T-cell (primary cell): ENCODE data around the gene FOXRED2. TPM values are rescaled to one million over a fixed set of nuclear protein-coding genes. Genes with fewer than 3 reads are reported as not detected.

Source experiments
- ATAC-seq, 4 experiments: fragments of 200-7000 bp in 3 of 4; fragments of 150-1000 bp in 1 of 4; cut with Tn5 transposase; replicated peaks in 1 of 4; 1 replicate in 3 of 4; 2 replicates in 1 of 4; pipeline ENCODE4 v1.10.0; 2021; ENCODE audit warnings: moderate library complexity in 3 of 4, mild to moderate bottlenecking in 2 of 4, moderate number of reproducible peaks in 1 of 4
- CTCF ChIA-PET, 2 donors: fragments of 300-600 bp; sonication (Branson Sonifier 250); formaldehyde crosslinking; loops; one replicate each; lab custom pipeline; 2022; ENCODE audit warnings: antibody characterized with exemption in 2 of 2; lab: Charles Lee
- POLR2A ChIA-PET, 2 donors: fragments of 300-600 bp; sonication (Branson Sonifier 250); formaldehyde crosslinking; loops; one replicate each; lab custom pipeline; 2022; ENCODE audit warnings: antibody characterized with exemption in 2 of 2; lab: Charles Lee
- DNase-seq, 35 experiments: peaks; one replicate each; pipeline versions ENCODE4 v3.0.0 to v3.0.0-alpha.2; 2013 to 2023
- H3K27ac ChIP-seq: one replicate; pipeline ENCODE4 v1.5.1; 2013; ENCODE audit warnings: low read length
- H3K27me3 ChIP-seq, 2 experiments: replicated peaks in 1 of 2; 1 replicate in 1 of 2; 2 replicates in 1 of 2; pipeline versions ENCODE4 v1.6.1 to v1.7.0; 2013; ENCODE audit warnings: low read length in 1 of 2, mixed read lengths in 1 of 2; ENCODE audit not compliant: control insufficient read depth in 2 of 2, insufficient read depth in 2 of 2; ENCODE audit errors: extremely low read depth in 1 of 2
- H3K36me3 ChIP-seq, 2 donors: 1 replicate in 1 of 2; 2 replicates in 1 of 2; pipeline versions ENCODE4 v1.6.1 to v1.7.0; 2013; ENCODE audit warnings: low read length in 1 of 2; ENCODE audit not compliant: control insufficient read depth in 2 of 2, insufficient read depth in 1 of 2; ENCODE audit errors: extremely low read depth in 1 of 2
- H3K4me1 ChIP-seq, 2 experiments: 1 replicate in 1 of 2; 2 replicates in 1 of 2; pipeline versions ENCODE4 v1.6.1 to v1.7.0; 2013; ENCODE audit warnings: low read length in 2 of 2, mixed read lengths in 1 of 2; ENCODE audit not compliant: insufficient read depth in 2 of 2, control insufficient read depth in 1 of 2; ENCODE audit errors: extremely low read depth in 1 of 2
- H3K4me3 ChIP-seq, 2 donors: 1 replicate in 1 of 2; 2 replicates in 1 of 2; pipeline versions ENCODE4 v1.5.1 to v1.7.0; 2013; ENCODE audit warnings: mild to moderate bottlenecking in 2 of 2, low read length in 1 of 2, moderate library complexity in 1 of 2; ENCODE audit not compliant: control insufficient read depth in 1 of 2; ENCODE audit errors: extremely low read depth in 1 of 2
- H3K9me3 ChIP-seq: 2 replicates; pipeline ENCODE4 v1.7.0; 2013
- H3K27ac Mint-ChIP-seq, 2 donors: one replicate each; pipeline ENCODE4 v1.8.0; 2020 to 2021; ENCODE audit warnings: mild to moderate bottlenecking in 2 of 2, mixed read lengths in 2 of 2
- H3K27me3 Mint-ChIP-seq, 2 donors: one replicate each; pipeline ENCODE4 v1.8.0; 2021 to 2022; ENCODE audit warnings: mixed read lengths in 2 of 2
- H3K36me3 Mint-ChIP-seq: one replicate; pipeline ENCODE4 v1.8.0; 2021; ENCODE audit warnings: mixed read lengths
- H3K4me1 Mint-ChIP-seq, 3 donors: one replicate each; pipeline ENCODE4 v1.8.0; 2020 to 2022; ENCODE audit warnings: mixed read lengths in 3 of 3, mild to moderate bottlenecking in 1 of 3
- H3K4me3 Mint-ChIP-seq, 3 donors: one replicate each; pipeline ENCODE4 v1.8.0; 2020 to 2022; ENCODE audit warnings: mild to moderate bottlenecking in 3 of 3, mixed read lengths in 3 of 3, moderate library complexity in 3 of 3
- H3K9me3 Mint-ChIP-seq, 3 donors: one replicate each; pipeline ENCODE4 v1.8.0; 2020 to 2022; ENCODE audit warnings: mixed read lengths in 3 of 3
- WGBS: methylation state at CpG from one replicate; pipeline ENCODE4 v1.1.5; 2013; ENCODE audit warnings: missing lambda C conversion rate; ENCODE audit not compliant: insufficient coverage; 5-methylcytosine and 5-hydroxymethylcytosine counted together
- total RNA-seq, 35 experiments: library from RNA in 6 of 35; stranded (reverse) in 6 of 35; fragments of 120-200 nt in 1 of 35; gene quantifications; one replicate each; pipeline versions ENCODE4 v1.2.1 to v1.2.4 and lab custom pipeline; 2013 to 2026

FOXRED2 gene
- total RNA-seq, 5 donors from 2014 or later (not counting 1 experiment from before 2014, with no cell fraction given), result 1.7 to 5.0 (median 3.2) TPM

DNA sequence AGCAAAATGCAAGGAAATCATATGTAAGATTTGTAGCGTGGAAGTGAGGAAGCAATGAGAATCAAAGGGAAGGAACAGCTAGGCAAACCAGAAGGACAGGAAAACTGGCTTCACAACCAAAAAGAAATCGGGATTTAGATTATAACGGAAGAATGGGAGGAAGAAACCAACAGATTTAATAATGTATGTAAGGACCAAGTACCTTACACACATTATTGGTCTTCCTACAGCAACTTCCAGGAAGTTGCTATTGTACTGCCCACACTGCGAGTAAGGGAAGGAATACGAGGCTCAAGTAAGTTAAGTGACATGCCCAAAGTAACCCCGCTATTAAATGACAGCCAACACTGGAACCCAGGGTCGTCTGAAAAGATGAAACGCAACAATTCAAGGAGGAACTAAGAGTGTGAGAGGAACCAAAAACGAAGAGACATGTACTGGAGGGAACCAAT is 25.9 kb downstream of the FOXRED2 start:
- Mint-ChIP-seq H3K4me1 (peaks cover 13 to 23% (median 23%) of the 10 kb centered on the region in 3 donors), H3K4me3 (peak overlapping the region; percentile 86 to 97 (median 89)), H3K36me3 (peaks cover 10% of the 10 kb centered on the region), H3K27ac (peak overlapping the region; percentile 91 to 92), H3K9me3 (no peaks in the 10 kb centered on the region), H3K27me3 (no peaks in the 10 kb centered on the region)
- peaks cover 7 to 26% of the 10 kb centered on the region in 2 experiments for H3K4me1 ChIP-seq
- ChIA-PET POLR2A (interaction anchor here (0.6 to 1.0 kb wide), 2 partner anchors 116 to 200 kb away, joined by 3 read pairs; no protein-coding TSS in a partner anchor), CTCF (interaction anchor here in 1 of 2 donors (0.7 to 1.0 kb wide), 3 partner anchors 9 to 189 kb away, joined by 3 to 4 read pairs (median 4); no protein-coding TSS in a partner anchor)
- peaks cover 12 to 36% of the 10 kb centered on the region in 2 donors for H3K36me3 ChIP-seq
- no peaks in the 10 kb centered on the region for H3K9me3 ChIP-seq
- H3K27ac ChIP-seq, result peak overlapping the region; percentile 96
- H3K4me3 ChIP-seq, result peak overlapping the region; percentile 75 to 85
- H3K27me3 ChIP-seq, result no peaks in the 10 kb centered on the region
- DNase-seq, result no peak
- ATAC-seq, result peak in 1 of 4 experiments; percentile 0
- WGBS, result 0% methylated on average over 3 of the region's 9 CpGs

DNA sequence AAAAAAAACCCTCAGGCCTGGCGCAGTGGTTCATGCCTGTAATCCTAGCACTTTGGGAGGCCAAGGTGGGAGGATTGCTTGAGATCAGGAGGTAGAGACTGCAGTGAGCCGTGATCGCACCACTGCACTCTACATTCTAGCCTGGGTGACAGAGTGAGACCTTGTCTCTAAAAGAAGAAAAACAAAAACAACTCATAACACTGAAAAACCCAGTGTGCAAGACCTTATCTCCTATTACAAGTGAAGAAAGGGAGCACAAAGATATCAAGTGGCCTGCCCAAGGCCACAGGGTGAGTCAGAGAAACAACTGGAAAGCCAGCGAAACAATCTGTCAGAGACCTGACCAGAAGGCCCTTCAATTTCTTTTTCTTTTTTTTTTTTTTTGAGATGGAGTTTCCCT is 27.9 kb downstream of the FOXRED2 start:
- ChIA-PET POLR2A (no interaction called here), CTCF (no interaction called here)
- Mint-ChIP-seq H3K27me3 (no peaks in the 10 kb centered on the region), H3K4me1 (peaks cover 13 to 23% (median 23%) of the 10 kb centered on the region in 3 donors), H3K27ac (no peak overlapping the region), H3K36me3 (peaks cover 23% of the 10 kb centered on the region), H3K9me3 (no peaks in the 10 kb centered on the region), H3K4me3 (no peak overlapping the region)
- no peaks in the 10 kb centered on the region for H3K9me3 ChIP-seq
- peaks cover 24 to 56% of the 10 kb centered on the region in 2 donors for H3K36me3 ChIP-seq
- H3K27ac ChIP-seq, result no peak overlapping the region
- WGBS, result no CpG with 5 or more reads among the region's 4 CpGs
- peaks cover 7 to 26% of the 10 kb centered on the region in 2 experiments for H3K4me1 ChIP-seq
- no peak for DNase-seq
- no peak for ATAC-seq
- H3K4me3 ChIP-seq, result no peak overlapping the region
- H3K27me3 ChIP-seq, result no peaks in the 10 kb centered on the region

DNA sequence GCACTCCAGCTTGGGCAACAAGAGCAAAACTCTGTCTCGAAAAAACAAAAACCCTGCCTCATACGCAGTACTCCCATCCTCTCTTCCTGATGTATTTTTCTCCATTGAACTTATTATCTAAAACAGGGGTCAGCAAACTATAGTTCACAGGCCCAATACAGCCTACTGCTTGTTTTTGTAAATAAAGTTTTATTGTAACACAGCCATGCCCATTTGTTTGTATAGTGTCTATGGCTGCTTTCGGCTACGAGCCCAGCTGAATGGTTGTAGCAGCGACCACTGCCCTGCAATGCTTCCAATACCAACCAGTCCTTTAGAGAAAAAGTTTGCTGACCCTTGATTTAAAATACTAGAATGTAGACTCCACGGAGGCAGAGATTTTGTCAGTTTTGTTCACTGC is 31.5 kb downstream of the FOXRED2 start:
- no peak overlapping the region for H3K27ac Mint-ChIP-seq
- H3K36me3 Mint-ChIP-seq, result peaks cover 33% of the 10 kb centered on the region

GRCh38 chr22:36472689-36473088 is 34.2 kb downstream of the FOXRED2 start:
- ATAC-seq (no peak), DNase-seq (no peak)
- Mint-ChIP-seq H3K36me3 (peaks cover 30% of the 10 kb centered on the region), H3K4me3 (no peak overlapping the region), H3K9me3 (no peaks in the 10 kb centered on the region), H3K27ac (no peak overlapping the region), H3K27me3 (no peaks in the 10 kb centered on the region), H3K4me1 (peaks cover 8 to 11% (median 11%) of the 10 kb centered on the region in 3 donors)
- Histone ChIP-seq H3K4me1 (peaks cover 0 to 9% of the 10 kb centered on the region in 2 experiments), H3K36me3 (peaks cover 31 to 58% of the 10 kb centered on the region in 2 donors), H3K4me3 (no peak overlapping the region), H3K27ac (no peak overlapping the region), H3K27me3 (no peaks in the 10 kb centered on the region), H3K9me3 (no peaks in the 10 kb centered on the region)
- CTCF ChIA-PET, result no interaction called here
- POLR2A ChIA-PET, result no interaction called here
- WGBS, result 92% methylated on average over 7 of the region's 13 CpGs

More for the DNA sequence above, 31.5 kb downstream of the FOXRED2 start:
- peaks cover 4 to 8% (median 5%) of the 10 kb centered on the region in 3 donors for H3K4me1 Mint-ChIP-seq
- Histone ChIP-seq H3K4me1 (peaks cover 0 to 12% of the 10 kb centered on the region in 2 experiments), H3K27me3 (no peaks in the 10 kb centered on the region), H3K4me3 (no peak overlapping the region), H3K9me3 (no peaks in the 10 kb centered on the region), H3K27ac (no peak overlapping the region), H3K36me3 (peaks cover 36 to 76% of the 10 kb centered on the region in 2 donors)
- no peak overlapping the region for H3K4me3 Mint-ChIP-seq
- no peaks in the 10 kb centered on the region for H3K27me3 Mint-ChIP-seq
- ChIA-PET POLR2A (no interaction called here), CTCF (interaction anchor here in 1 of 2 donors (1.4 kb wide), 1 partner anchor 11 kb away, joined by 3 read pairs; no protein-coding TSS in a partner anchor)
- WGBS, result 96% methylated on average over 5 of the region's 6 CpGs
- H3K9me3 Mint-ChIP-seq, result no peaks in the 10 kb centered on the region
- ATAC-seq, result no peak
- no peak for DNase-seq

GRCh38 chr22:36471341-36471821 is 35.5 kb downstream of the FOXRED2 start:
- no peak overlapping the region for H3K27ac ChIP-seq
- peaks cover 4 to 22% of the 10 kb centered on the region in 2 experiments for H3K4me1 ChIP-seq
- H3K36me3 Mint-ChIP-seq, result peaks cover 30% of the 10 kb centered on the region
- 96% methylated on average over 7 of the region's 14 CpGs for WGBS
- H3K4me1 Mint-ChIP-seq, result peaks cover 18 to 19% (median 19%) of the 10 kb centered on the region in 3 donors
- no peaks in the 10 kb centered on the region for H3K27me3 ChIP-seq
- no peak overlapping the region for H3K4me3 ChIP-seq
- H3K9me3 Mint-ChIP-seq, result no peaks in the 10 kb centered on the region
- POLR2A ChIA-PET, result no interaction called here
- no peaks in the 10 kb centered on the region for H3K9me3 ChIP-seq
- CTCF ChIA-PET, result interaction anchor here (0.6 to 2.4 kb wide), 15 partner anchors 10 to 171 kb away, joined by 3 to 26 read pairs (median 5); partner anchors contain the start of gene TXN2 (in 1 of the 2)
- H3K27me3 Mint-ChIP-seq, result no peaks in the 10 kb centered on the region
- H3K27ac Mint-ChIP-seq, result no peak overlapping the region
- H3K4me3 Mint-ChIP-seq, result no peak overlapping the region
- DNase-seq, result no peak
- no peak for ATAC-seq
- H3K36me3 ChIP-seq, result peaks cover 29 to 53% of the 10 kb centered on the region in 2 donors

DNA sequence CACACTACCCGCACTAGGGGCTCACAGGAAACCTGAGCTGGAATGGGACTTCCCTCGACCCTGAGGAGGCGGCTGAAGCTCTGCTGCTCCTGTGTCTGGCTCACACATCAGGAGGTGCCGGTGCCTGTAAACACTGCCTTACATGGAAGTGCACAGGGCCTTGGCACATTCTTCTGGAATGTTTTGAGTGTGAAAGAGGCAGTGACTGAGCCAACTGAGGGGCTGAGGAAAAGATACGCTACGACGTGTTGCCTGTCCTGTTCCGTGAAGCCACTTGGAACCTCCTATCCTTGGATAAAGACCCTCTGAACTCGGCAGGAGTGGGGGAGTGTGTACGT is 35.9 kb downstream of the FOXRED2 start:
- Histone ChIP-seq H3K27me3 (no peaks in the 10 kb centered on the region), H3K9me3 (no peaks in the 10 kb centered on the region), H3K4me1 (peaks cover 4 to 23% of the 10 kb centered on the region in 2 experiments), H3K27ac (no peak overlapping the region), H3K36me3 (peaks cover 25 to 50% of the 10 kb centered on the region in 2 donors), H3K4me3 (no peak overlapping the region)
- ATAC-seq (no peak), DNase-seq (no peak)
- peaks cover 28% of the 10 kb centered on the region for H3K36me3 Mint-ChIP-seq
- no peaks in the 10 kb centered on the region for H3K27me3 Mint-ChIP-seq
- 92% methylated on average over 10 of the region's 10 CpGs for WGBS
- POLR2A ChIA-PET, result no interaction called here
- H3K4me1 Mint-ChIP-seq, result peaks cover 19 to 22% (median 22%) of the 10 kb centered on the region in 3 donors
- CTCF ChIA-PET, result interaction anchor here (0.6 to 2.4 kb wide), 17 partner anchors 15 to 174 kb away, joined by 3 to 26 read pairs (median 4); no protein-coding TSS in a partner anchor
- H3K4me3 Mint-ChIP-seq, result no peak overlapping the region
- H3K9me3 Mint-ChIP-seq, result no peaks in the 10 kb centered on the region
- no peak overlapping the region for H3K27ac Mint-ChIP-seq
